HG02970 (cell line): Measurements from ENCODE around the gene FXYD3.
"Not testable (repeated sequence)": the region's sequence is repeated elsewhere in the genome, so short reads cannot be mapped to it uniquely, and the experiment has no call there.

Experiments
- ATAC-seq: cut with Tn5 transposase; IDR thresholded peaks from one replicate; pipeline ENCODE4 v1.9.1; 2021; ENCODE audit warnings: mild to moderate bottlenecking, moderate library complexity, moderate number of reproducible peaks; ENCODE audit not compliant: unreplicated experiment, low FRiP score

The FXYD3 gene

DNA sequence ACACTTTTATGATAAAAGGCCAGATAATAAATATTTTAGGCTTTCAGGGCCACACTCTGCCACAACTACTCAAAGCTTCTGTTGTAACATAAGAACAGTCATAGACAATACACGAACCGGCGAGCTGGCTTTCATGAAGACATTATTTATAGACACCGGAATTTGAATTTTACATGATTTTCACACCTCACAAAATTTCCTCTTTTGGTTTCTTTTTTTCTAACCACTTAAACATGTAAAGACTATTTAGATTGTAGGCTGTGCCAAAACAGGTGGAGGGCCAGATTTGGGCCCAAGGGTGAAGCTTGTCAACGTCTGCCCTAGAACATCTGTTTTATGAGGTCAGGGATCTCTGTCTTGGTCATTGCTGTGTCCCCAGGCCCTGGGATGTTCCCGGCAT lies 29.7 kb upstream of the FXYD3 start:
- no peak for ATAC-seq

GRCh38 chr19:35086455-35086854 lies 29.2 kb upstream of the FXYD3 start:
- no peak for ATAC-seq

GRCh38 chr19:35087393-35087792 lies 28.2 kb upstream of the FXYD3 start:
- no peak for ATAC-seq

DNA sequence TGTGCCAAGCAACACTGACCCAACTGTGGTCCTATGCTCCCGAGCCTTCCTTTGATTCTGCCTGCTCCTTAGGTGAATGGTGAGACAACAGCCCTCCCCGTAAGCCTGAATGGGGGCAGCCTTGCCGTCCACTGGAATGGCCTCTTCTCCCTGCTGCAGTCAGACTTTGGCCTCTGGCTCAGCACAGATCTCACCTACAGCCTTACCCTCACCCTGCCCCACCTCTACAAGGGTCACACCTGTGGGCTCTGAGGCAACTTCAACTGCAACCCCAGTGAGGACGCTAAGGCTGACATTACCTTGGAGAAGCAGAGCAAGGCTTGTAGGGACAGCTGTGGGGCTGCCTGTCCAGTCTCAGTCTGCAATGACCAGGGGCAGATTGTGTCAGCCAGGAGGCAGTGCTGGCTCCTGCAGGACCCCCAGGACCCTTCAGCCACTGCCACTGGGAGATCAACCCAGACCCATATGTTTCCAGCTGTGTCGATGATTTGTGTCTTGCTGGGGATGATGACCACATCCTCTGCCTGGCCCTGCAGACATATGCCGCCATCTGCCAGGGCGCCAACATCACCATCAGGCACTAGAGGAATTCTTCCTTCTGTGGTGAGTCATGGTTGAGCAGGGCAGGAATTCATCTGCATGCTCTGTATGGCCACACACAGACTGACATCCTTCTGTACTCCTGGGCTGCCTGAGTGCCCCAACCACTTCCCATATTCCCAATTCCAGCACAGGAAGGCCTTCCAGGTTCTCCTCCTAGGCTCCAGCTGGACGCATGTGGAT lies 27.3 kb upstream of the FXYD3 start:
- ATAC-seq = no peak

DNA sequence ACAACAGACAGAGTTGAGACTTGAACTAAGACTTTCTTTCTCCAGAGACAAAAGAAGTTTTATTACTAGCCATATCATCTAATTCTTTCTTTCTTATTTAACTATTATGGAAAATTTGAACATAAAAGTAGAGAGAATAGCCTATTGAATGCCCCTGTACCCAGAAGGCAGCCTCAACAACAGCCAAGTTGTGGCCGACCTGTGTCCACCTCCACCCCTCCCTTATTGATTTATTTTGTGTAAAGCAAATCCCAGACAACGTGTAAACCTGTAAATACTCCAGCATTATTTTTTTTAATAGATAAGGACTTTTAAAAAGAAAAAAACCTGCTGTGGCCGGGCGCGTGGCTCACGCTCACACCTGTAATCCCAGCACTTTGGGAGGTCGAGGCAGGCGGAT lies 26.1 kb upstream of the FXYD3 start:
- ATAC-seq = no peak

DNA sequence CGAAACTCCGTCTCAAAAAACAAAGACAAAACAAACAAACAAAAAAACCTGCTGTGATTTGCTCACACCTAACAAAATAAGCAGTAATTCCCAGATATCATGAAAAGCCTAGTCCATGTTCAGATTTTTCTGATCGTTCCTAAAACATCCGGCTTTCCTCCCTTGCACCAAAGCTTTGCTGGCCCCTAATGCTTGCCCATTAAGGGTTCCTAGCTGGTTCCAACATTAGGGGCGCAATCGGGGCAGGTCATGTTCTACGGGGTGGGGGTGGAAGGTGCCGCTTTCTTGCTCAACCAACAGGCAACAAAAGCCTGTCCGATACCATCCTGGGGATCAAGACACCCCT lies 25.5 kb upstream of the FXYD3 start:
- no peak for ATAC-seq

- no peak for ATAC-seq
Measured at GRCh38 chr19:35090506-35091214, 25.0 kb upstream of the FXYD3 start.

DNA sequence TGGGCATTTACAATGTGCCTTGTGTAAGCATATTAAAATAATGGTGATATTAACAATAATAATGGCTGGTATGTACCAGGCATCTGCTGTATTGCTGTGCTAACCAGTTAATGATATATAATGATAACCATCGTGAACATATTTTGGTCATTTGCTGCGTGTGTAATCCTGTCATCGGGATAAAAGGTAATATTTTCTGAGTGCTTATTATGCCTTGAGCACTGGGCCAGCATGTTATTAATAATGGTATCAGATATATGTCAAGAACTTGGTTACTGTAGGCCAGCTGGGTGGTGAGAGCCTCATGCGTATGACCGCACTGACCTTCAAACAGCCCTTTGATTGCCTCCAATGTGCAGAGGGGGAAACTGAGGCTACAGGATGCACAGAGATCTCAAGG lies 22.2 kb upstream of the FXYD3 start:
- ATAC-seq = no peak

- no peak for ATAC-seq
Measured at GRCh38 chr19:35093941-35094647, 21.5 kb upstream of the FXYD3 start.

DNA sequence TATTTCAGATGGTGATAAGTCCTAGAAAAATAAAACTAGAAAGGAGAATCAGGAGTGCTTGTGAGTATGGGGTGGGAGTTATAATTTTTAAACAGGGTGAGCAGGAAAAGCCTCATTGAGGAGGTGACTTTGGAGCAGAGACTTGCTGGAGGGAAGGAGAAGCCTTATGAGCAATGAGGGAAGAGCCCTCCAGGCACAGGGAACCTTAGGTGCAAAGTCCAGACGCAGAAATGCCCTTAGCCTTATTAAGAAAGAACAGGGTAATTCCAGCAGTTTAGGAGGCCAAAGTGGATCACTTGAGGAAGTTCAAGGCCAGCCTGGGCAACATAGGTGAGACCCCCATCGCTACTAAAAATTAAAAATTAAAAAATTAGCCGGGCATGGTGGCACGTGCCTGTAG lies 21.0 kb upstream of the FXYD3 start:
- ATAC-seq = no peak

GRCh38 chr19:35095667-35096368 lies 19.8 kb upstream of the FXYD3 start:
- ATAC-seq = no peak

- ATAC-seq = no peak
Measured at GRCh38 chr19:35098413-35099049, 17.1 kb upstream of the FXYD3 start.

GRCh38 chr19:35099155-35099896 lies 16.3 kb upstream of the FXYD3 start:
- no peak for ATAC-seq

- no peak for ATAC-seq
Measured at GRCh38 chr19:35099897-35100275, 15.7 kb upstream of the FXYD3 start.

- ATAC-seq = no peak
Measured at GRCh38 chr19:35100588-35101533, 14.8 kb upstream of the FXYD3 start.

DNA sequence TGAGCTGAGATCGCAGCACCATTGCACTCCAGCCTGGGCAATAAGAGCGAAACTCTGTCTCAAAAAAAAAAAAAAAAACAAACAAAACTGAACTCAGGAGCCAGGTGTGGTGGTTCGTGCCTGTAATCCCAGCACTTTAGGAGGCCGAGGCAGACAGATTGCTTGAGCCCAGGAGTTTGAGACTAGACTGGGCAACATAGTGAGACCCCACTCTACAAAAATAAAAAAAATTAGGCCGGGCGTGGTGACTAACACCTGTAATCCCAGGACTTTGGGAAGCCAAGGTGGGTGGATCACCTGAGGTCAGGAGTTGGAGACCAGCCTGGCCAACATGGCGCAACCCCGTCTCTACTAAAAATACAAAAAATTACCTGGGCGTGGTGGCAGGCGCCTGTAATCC lies 13.7 kb upstream of the FXYD3 start:
- not testable (repeated sequence) for ATAC-seq

- not testable (repeated sequence) for ATAC-seq
Measured at GRCh38 chr19:35103614-35104013, 12.0 kb upstream of the FXYD3 start.

DNA sequence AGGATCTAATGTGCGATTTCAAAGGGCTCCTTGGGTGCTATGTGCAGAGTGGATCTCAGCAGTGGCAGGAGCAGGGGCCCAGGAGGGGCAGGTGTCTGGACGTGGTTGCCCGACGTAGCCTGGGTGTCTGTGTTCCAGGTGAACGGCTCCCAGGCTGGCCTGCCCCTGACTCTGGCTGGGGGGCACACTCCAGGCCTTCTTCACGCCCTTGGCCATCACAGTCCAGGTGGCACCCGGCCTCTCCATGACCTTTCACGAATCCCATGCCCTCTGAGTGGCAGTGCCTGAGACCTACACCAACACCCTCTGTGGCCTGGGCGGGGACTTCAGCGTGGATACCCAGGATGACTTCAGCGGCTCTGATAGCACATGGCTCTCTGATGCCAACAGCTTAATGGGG lies 11.3 kb upstream of the FXYD3 start:
- no peak for ATAC-seq

DNA sequence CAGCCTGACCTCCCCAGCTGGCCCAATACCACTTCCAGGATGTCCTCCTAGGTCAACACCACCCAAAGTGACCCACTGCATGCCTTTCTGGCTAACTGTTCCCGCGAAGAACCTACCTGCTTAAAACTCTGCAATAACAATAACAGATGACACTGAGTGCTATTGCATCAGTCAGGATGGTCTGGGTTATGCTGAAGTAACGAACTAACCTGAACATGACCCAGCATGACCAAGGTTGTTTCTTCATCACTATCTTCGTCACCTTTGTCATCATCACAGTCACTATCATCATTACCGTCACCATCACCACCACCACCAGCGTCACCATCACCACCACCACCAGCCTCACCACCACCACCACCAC lies 10.6 kb upstream of the FXYD3 start:
- no peak for ATAC-seq
